NOMO-1 treated with DMSO at 0.1 percent for 48 hours (cell line): ENCODE data around the gene C4orf46.
A peak's percentile ranks its signal among the peaks of the same experiment; 100 is the strongest.
"Not testable (repeated sequence)": the region's sequence is repeated elsewhere in the genome, so short reads cannot be mapped to it uniquely, and the experiment has no call there.

ENCODE experiments used
- DNase-seq: peaks from one replicate; lab custom pipeline; 2025; ENCODE audit not compliant: unreplicated experiment; lab: John Stamatoyannopoulos, UW

Gene C4orf46

GRCh38 chr4:158671665-158671914, at the start of gene C4orf46:
Gene C4orf46, minus strand, starts transcription at chr4:158671887. Its CDS starts 86 bp downstream, at chr4:158671801.
- no peak for DNase-seq

GRCh38 chr4:158715802-158716201, 44.1 kb upstream of the C4orf46 start:
- no peak for DNase-seq

- peak; percentile 62 for DNase-seq
These were observed 43.2 kb upstream of the C4orf46 start for GRCh38 chr4:158714937-158715336.

- DNase-seq = not testable (repeated sequence)
These were observed 40.9 kb upstream of the C4orf46 start for GRCh38 chr4:158712622-158713021.

GRCh38 chr4:158710814-158711213, 39.1 kb upstream of the C4orf46 start:
- no peak for DNase-seq

- DNase-seq = no peak
These were observed 32.6 kb upstream of the C4orf46 start for GRCh38 chr4:158704274-158704673.

GRCh38 chr4:158688813-158689212, 17.1 kb upstream of the C4orf46 start:
- DNase-seq = no peak

- DNase-seq = no peak
These were observed 10.4 kb upstream of the C4orf46 start for GRCh38 chr4:158682066-158682465.

GRCh38 chr4:158681629-158682028, 9.9 kb upstream of the C4orf46 start:
- DNase-seq = no peak

- no peak for DNase-seq
These were observed 7.1 kb upstream of the C4orf46 start for GRCh38 chr4:158678767-158679166.

- no peak for DNase-seq
These were observed 4.4 kb upstream of the C4orf46 start for GRCh38 chr4:158676076-158676475.

- no peak for DNase-seq
These were observed 1.9 kb upstream of the C4orf46 start for GRCh38 chr4:158673633-158674032.

GRCh38 chr4:158671915-158672806, 474 bp upstream of the C4orf46 start, which contains the start of gene ETFDH:
Gene ETFDH, plus strand, starts transcription at chr4:158672296. Its CDS starts 161 bp downstream, at chr4:158672457.
- peak; percentile 99 for DNase-seq

- DNase-seq = peak; percentile 38
These were observed 567 bp downstream of the C4orf46 start for GRCh38 chr4:158670975-158671664.

GRCh38 chr4:158669310-158669709, 2.4 kb downstream of the C4orf46 start:
- DNase-seq = no peak

GRCh38 chr4:158667651-158668198, 4.0 kb downstream of the C4orf46 start:
- peak; percentile 59 for DNase-seq

GRCh38 chr4:158666892-158667291, 4.8 kb downstream of the C4orf46 start:
- DNase-seq = no peak

- no peak for DNase-seq
These were observed 6.9 kb downstream of the C4orf46 start for GRCh38 chr4:158664806-158665205.

GRCh38 chr4:158663707-158664625, 7.7 kb downstream of the C4orf46 start:
- DNase-seq = peak; percentile 46

GRCh38 chr4:158663255-158663654, 8.4 kb downstream of the C4orf46 start:
- DNase-seq = peak; percentile 23

- DNase-seq = no peak
These were observed 14.4 kb downstream of the C4orf46 start for GRCh38 chr4:158657291-158657690.
